Thoracic aorta (tissue), 2 donors: Measurements from ENCODE around the gene USP10. TPM values are rescaled to one million over a fixed set of nuclear protein-coding genes. Genes with fewer than 3 reads are reported as not detected.

Experiments
- ATAC-seq: fragments of 150-250 bp; one replicate; pipeline ENCODE4 v1.8.0; 2017; ENCODE audit warnings: low read depth; ENCODE audit not compliant: insufficient number of reproducible peaks, low FRiP score
- DNase-seq: peaks from one replicate; pipeline ENCODE4 v3.0.0-alpha.2; 2020; ENCODE audit warnings: low spot score
- H3K27ac ChIP-seq, 2 donors: fragments of 200-600 bp; sonication (generic); 1 replicate in 1 of 2; 2 replicates in 1 of 2; pipeline ENCODE4 v1.5.1; 2016; ENCODE audit warnings: mild to moderate bottlenecking in 2 of 2, moderate library complexity in 2 of 2
- H3K27me3 ChIP-seq: fragments of 200-600 bp; sonication (generic); replicated peaks from 2 replicates; pipeline ENCODE4 v1.6.0; 2016; ENCODE audit warnings: mild to moderate bottlenecking; ENCODE audit not compliant: insufficient read depth
- H3K36me3 ChIP-seq: fragments of 200-600 bp; sonication (generic); one replicate; pipeline ENCODE4 v1.5.1; 2016
- H3K4me1 ChIP-seq, 2 donors: fragments of 200-600 bp; sonication (generic); 1 replicate in 1 of 2; 2 replicates in 1 of 2; pipeline versions ENCODE4 v1.5.1 to v1.6.0; 2016; ENCODE audit warnings: low read depth in 2 of 2, mild to moderate bottlenecking in 1 of 2; ENCODE audit not compliant: control insufficient read depth in 1 of 2
- H3K4me3 ChIP-seq: fragments of 200-600 bp; sonication (generic); 2 replicates; pipeline ENCODE4 v1.5.1; 2016; ENCODE audit warnings: mild to moderate bottlenecking
- H3K9me3 ChIP-seq: fragments of 200-600 bp; sonication (generic); 2 replicates; pipeline ENCODE4 v1.5.1; 2016
- total RNA-seq, 2 donors: library from RNA; depleted of rRNA; stranded (reverse); fragments of >200 nt; gene quantifications; one replicate each; pipeline versions ENCODE4 v1.1.0 to v1.2.3, GENCODE V29; 2016
- TF ChIP-seq, protein P1 (sequence below): fragments of 200-600 bp; sonication (generic); IDR thresholded peaks from one replicate; pipeline ENCODE4 v1.5.1; 2019; ENCODE audit warnings: antibody characterized with exemption

The USP10 gene
- total RNA-seq, 2 donors from 2014 or later: 36.7 to 85.2 TPM

GRCh38 chr16:84794626-84795025 is 94.8 kb downstream of the USP10 start:
- no peaks in the 10 kb centered on the region for H3K9me3 ChIP-seq
- ATAC-seq (no peak), DNase-seq (no peak)
- H3K36me3 ChIP-seq: no peaks in the 10 kb centered on the region
- no peaks in the 10 kb centered on the region for H3K4me1 ChIP-seq
- no peak overlapping the region for H3K27ac ChIP-seq
- H3K27me3 ChIP-seq: no peaks in the 10 kb centered on the region
- H3K4me3 ChIP-seq: no peak overlapping the region
- TF ChIP-seq, protein P1, sequence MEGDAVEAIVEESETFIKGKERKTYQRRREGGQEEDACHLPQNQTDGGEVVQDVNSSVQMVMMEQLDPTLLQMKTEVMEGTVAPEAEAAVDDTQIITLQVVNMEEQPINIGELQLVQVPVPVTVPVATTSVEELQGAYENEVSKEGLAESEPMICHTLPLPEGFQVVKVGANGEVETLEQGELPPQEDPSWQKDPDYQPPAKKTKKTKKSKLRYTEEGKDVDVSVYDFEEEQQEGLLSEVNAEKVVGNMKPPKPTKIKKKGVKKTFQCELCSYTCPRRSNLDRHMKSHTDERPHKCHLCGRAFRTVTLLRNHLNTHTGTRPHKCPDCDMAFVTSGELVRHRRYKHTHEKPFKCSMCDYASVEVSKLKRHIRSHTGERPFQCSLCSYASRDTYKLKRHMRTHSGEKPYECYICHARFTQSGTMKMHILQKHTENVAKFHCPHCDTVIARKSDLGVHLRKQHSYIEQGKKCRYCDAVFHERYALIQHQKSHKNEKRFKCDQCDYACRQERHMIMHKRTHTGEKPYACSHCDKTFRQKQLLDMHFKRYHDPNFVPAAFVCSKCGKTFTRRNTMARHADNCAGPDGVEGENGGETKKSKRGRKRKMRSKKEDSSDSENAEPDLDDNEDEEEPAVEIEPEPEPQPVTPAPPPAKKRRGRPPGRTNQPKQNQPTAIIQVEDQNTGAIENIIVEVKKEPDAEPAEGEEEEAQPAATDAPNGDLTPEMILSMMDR: no peak

DNA sequence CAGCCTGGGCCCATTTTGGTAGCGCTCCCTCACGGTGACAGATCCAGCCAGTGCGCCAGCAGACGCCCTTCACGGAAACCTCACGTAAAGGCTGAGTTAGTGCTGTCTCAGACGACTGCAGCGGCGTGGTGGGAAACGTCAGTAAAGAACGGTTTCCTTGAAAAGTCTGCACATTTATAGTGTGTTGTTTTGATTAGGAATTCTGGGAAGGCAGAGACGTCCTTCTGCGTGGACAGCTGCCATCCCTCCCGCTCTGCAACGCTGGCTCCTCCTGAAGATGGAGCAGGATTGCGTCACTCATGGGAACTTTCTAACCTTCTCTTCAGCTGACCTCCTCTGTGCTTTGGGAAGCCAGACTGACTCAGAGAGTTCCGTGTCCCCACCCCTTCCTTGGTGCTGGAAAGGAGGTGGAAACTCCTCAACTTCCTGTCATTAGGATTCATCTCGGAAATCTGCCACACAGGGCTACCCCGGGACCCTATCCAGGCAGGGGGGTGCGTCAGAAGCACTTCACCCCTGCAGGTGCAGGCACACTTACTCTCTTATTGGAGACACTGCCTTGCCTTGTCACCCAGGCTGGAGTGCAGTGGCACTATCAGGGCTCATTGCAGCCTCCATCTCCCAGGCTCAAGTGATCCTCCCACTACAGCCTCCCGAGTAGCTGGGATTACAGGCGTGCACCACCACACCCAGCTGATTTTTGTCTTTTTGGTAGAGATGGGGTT is 95.7 kb downstream of the USP10 start:
- Histone ChIP-seq H3K36me3 (no peaks in the 10 kb centered on the region), H3K4me1 (no peaks in the 10 kb centered on the region), H3K27me3 (no peaks in the 10 kb centered on the region), H3K9me3 (no peaks in the 10 kb centered on the region), H3K4me3 (peak overlapping the region; percentile 54), H3K27ac (peak overlapping the region in 1 of 2 donors; percentile 1)
- ATAC-seq (peak; percentile 91), DNase-seq (peak; percentile 47)
- TF ChIP-seq, protein P1: no peak

GRCh38 chr16:84800158-84800978 is 100.6 kb downstream of the USP10 start:
- no peaks in the 10 kb centered on the region for H3K36me3 ChIP-seq
- no peak overlapping the region for H3K27ac ChIP-seq
- no peaks in the 10 kb centered on the region for H3K4me1 ChIP-seq
- H3K9me3 ChIP-seq: no peaks in the 10 kb centered on the region
- H3K27me3 ChIP-seq: no peaks in the 10 kb centered on the region
- TF ChIP-seq, protein P1: no peak
- ATAC-seq (no peak), DNase-seq (no peak)
- H3K4me3 ChIP-seq: no peak overlapping the region

- Histone ChIP-seq H3K36me3 (no peaks in the 10 kb centered on the region), H3K27me3 (no peaks in the 10 kb centered on the region), H3K4me3 (no peak overlapping the region), H3K27ac (no peak overlapping the region), H3K9me3 (no peaks in the 10 kb centered on the region), H3K4me1 (no peaks in the 10 kb centered on the region)
- TF ChIP-seq, protein P1: no peak
- no peak for ATAC-seq
- DNase-seq: no peak
These were observed 103.3 kb downstream of the USP10 start for GRCh38 chr16:84803146-84803545.

DNA sequence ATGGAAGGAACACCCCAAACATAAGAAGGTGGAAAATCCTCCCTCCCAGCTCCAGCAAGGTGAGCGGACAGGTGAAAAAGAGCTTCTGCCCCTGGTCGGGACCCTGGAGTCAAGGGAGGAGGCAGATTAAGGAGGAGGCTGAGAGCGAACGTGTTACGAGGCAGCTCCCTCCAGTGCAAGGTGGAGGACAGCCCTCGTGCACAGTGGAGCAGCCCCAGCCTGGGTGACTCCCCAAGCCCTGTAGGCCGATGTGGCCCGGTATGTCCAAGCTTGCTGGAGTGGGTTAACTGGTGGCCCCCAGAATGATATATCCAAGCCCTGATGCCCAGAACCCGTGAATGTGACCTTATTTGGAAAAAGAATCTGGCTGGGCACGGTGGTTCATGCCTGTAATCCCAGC is 104.5 kb downstream of the USP10 start:
- H3K4me3 ChIP-seq: no peak overlapping the region
- DNase-seq (no peak), ATAC-seq (no peak)
- H3K9me3 ChIP-seq: no peaks in the 10 kb centered on the region
- TF ChIP-seq, protein P1: no peak
- no peaks in the 10 kb centered on the region for H3K36me3 ChIP-seq
- H3K27me3 ChIP-seq: no peaks in the 10 kb centered on the region
- H3K27ac ChIP-seq: no peak overlapping the region
- H3K4me1 ChIP-seq: no peaks in the 10 kb centered on the region
